Measurements from ENCODE around the gene B4GALT5. TPM values are rescaled to one million over a fixed set of nuclear protein-coding genes. Genes with fewer than 3 reads are reported as not detected.
"Not testable (repeated sequence)": the region's sequence is repeated elsewhere in the genome, so short reads cannot be mapped to it uniquely, and the experiment has no call there.

The B4GALT5 gene
- total and polyA plus RNA-seq, 12 donors: 14.2 to 137 (median 69.1) TPM

GRCh38 chr20:49725694-49726093 lies 12.0 kb upstream of the B4GALT5 start:
- intact Hi-C loops (cut with DNase I): no loop called here
- TF ChIP-seq, protein P1, sequence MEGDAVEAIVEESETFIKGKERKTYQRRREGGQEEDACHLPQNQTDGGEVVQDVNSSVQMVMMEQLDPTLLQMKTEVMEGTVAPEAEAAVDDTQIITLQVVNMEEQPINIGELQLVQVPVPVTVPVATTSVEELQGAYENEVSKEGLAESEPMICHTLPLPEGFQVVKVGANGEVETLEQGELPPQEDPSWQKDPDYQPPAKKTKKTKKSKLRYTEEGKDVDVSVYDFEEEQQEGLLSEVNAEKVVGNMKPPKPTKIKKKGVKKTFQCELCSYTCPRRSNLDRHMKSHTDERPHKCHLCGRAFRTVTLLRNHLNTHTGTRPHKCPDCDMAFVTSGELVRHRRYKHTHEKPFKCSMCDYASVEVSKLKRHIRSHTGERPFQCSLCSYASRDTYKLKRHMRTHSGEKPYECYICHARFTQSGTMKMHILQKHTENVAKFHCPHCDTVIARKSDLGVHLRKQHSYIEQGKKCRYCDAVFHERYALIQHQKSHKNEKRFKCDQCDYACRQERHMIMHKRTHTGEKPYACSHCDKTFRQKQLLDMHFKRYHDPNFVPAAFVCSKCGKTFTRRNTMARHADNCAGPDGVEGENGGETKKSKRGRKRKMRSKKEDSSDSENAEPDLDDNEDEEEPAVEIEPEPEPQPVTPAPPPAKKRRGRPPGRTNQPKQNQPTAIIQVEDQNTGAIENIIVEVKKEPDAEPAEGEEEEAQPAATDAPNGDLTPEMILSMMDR (IDR thresholded peaks at IDR 0.05): no peak
- no peak for TF ChIP-seq POLR2A (IDR thresholded peaks at IDR 0.05)
- Histone ChIP-seq H3K27me3 (no peaks in the 10 kb centered on the region), H3K4me1 (replicated peaks in 1 of 2) (peaks cover 0 to 8% of the 10 kb centered on the region in 2 donors), H3K27ac (peak overlapping the region in 1 of 5 donors; percentile 1), H3K4me3 (no peak overlapping the region), H3K36me3 (replicated peaks in 1 of 2) (no peaks in the 10 kb centered on the region), H3K9me3 (replicated peaks in 1 of 3) (no peaks in the 10 kb centered on the region)
- 71 to 82% (median 74%) methylated on average over 2 of the region's 2 CpGs for WGBS, 4 donors
- no peak for DNase-seq

GRCh38 chr20:49725224-49725606 lies 11.5 kb upstream of the B4GALT5 start:
- H3K4me3 ChIP-seq; H3K27me3 ChIP-seq; H3K4me1 ChIP-seq (replicated peaks in 1 of 2); H3K9me3 ChIP-seq (replicated peaks in 1 of 3); H3K36me3 ChIP-seq (replicated peaks in 1 of 2); intact Hi-C loops (cut with DNase I); DNase-seq: not testable (repeated sequence)
- H3K27ac ChIP-seq: peak overlapping the region in 2 of 5 donors; percentile 30 to 50
- WGBS, 4 donors: 87 to 92% (median 89%) methylated on average over 7 of the region's 7 CpGs

DNA sequence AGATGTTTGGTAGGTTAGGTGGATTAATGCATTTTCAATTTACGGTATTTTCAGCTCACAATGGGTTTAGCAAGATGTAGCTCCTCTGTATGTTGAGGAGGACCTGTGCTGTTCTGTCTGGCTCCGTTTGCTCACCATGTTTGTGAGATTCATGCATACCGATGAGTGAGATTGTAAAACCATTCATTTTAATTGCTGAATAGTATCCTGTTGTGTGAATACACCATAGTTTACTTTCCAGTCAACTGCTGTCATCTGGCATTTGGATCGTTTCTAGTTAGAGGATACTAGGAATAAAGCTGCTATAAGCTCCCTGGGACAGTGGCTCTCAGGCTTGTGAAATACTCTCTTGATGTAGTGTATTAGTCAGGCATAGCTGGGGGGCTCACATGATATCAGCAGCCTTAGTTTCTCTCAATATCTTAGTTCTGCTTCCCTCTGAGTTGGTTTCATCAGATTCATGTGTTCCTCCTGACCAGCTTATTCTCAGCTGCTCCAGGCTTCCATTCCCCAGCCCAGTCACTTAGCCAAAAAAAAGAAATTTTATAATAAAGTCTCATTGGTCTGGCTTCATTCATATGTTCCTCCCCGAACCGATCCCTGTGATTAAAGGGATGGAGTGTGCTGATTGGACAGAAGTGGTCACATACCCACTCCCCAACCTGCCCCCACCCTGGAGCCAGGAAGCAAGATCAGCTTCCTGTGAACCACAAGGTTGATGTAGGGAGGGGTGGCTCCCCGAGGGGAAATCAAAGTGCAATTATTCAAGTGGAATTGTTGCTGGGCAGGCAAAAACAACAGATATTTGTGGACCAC lies 10.9 kb upstream of the B4GALT5 start:
- H3K27me3 ChIP-seq: no peaks in the 10 kb centered on the region
- DNase-seq: peak; percentile 40 to 78 (median 62)
- TF ChIP-seq, protein P1 (IDR thresholded peaks at IDR 0.05): no peak
- no peak for TF ChIP-seq POLR2A (IDR thresholded peaks at IDR 0.05)
- H3K36me3 ChIP-seq (replicated peaks in 1 of 2): no peaks in the 10 kb centered on the region
- H3K27ac ChIP-seq: peak overlapping the region in 2 of 5 donors; percentile 30 to 50
- H3K4me3 ChIP-seq: no peak overlapping the region
- intact Hi-C loops (cut with DNase I): no loop called here
- peaks cover 0 to 8% of the 10 kb centered on the region in 2 donors for H3K4me1 ChIP-seq (replicated peaks in 1 of 2)
- WGBS, 4 donors: 34 to 39% (median 36%) methylated on average over 7 of the region's 7 CpGs
- no peaks in the 10 kb centered on the region for H3K9me3 ChIP-seq (replicated peaks in 1 of 3)

DNA sequence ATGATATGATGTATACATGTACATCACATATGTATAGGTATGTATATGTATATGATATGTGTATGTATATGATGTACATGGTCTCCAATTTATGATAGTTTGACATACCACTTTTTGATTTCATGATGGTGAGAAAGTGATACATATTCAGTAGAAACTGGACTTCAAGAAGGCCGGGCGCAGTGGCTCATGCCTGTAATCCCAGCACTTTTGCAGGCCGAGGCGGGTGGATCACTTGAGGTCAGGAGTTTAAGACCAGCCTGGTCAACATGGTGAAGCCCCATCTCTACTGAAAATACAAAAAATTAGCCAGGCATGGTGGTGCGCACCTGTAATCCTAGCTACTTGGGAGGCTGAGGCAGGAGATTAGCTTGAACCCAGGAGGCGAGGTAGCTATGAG lies 10.1 kb upstream of the B4GALT5 start:
- H3K9me3 ChIP-seq (replicated peaks in 1 of 3); DNase-seq; H3K36me3 ChIP-seq (replicated peaks in 1 of 2); intact Hi-C loops (cut with DNase I); H3K27ac ChIP-seq; H3K4me3 ChIP-seq; H3K27me3 ChIP-seq; H3K4me1 ChIP-seq (replicated peaks in 1 of 2): not testable (repeated sequence)
- 92 to 98% (median 97%) methylated on average over 6 of the region's 6 CpGs for WGBS, 4 donors

DNA sequence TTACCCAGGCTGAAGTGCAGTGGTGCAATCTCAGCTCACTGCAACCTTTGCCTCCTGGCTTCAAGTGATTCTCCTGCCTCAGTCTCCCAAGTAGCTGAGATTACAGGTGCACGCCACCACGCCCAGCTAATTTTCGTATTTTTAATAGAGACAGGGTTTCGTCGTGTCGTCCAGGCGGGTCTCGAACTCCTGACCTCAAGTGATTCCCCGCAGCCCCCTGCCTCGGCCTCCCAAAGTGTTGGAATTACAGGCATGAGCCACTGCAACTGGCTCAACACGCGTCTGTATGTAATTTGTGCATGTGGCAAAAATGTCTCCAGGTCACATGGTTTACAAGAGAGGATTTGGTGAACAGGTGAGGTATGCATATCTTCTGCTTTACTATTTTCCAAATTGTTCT lies 7.6 kb upstream of the B4GALT5 start:
- H3K9me3 ChIP-seq (replicated peaks in 1 of 3); intact Hi-C loops (cut with DNase I); H3K27me3 ChIP-seq; H3K36me3 ChIP-seq (replicated peaks in 1 of 2); H3K27ac ChIP-seq; H3K4me3 ChIP-seq; DNase-seq; H3K4me1 ChIP-seq (replicated peaks in 1 of 2): not testable (repeated sequence)
- 91 to 94% (median 93%) methylated on average over 12 of the region's 12 CpGs for WGBS, 4 donors

- intact Hi-C loops (cut with DNase I): loop anchor here in 1 of 2 donors (10.0 kb wide), 1 partner anchor 109 kb away; no protein-coding TSS in a partner anchor
- Histone ChIP-seq H3K4me3 (no peak overlapping the region), H3K36me3 (replicated peaks in 1 of 2) (no peaks in the 10 kb centered on the region), H3K4me1 (replicated peaks in 1 of 2) (peaks cover 19 to 20% of the 10 kb centered on the region in 2 donors), H3K27ac (no peak overlapping the region), H3K27me3 (no peaks in the 10 kb centered on the region), H3K9me3 (replicated peaks in 1 of 3) (no peaks in the 10 kb centered on the region)
- WGBS, 4 donors: 88 to 95% (median 94%) methylated on average over 7 of the region's 7 CpGs
- no peak for DNase-seq
- no peak for TF ChIP-seq POLR2A (IDR thresholded peaks at IDR 0.05)
- TF ChIP-seq, protein P1 (IDR thresholded peaks at IDR 0.05): no peak
These were observed 1.8 kb upstream of the B4GALT5 start for GRCh38 chr20:49715466-49715865.
